HG03439 (cell line): ENCODE measurements around the gene RALY.

Source experiments
- ATAC-seq: cut with Tn5 transposase; IDR thresholded peaks from one replicate; pipeline ENCODE4 v1.9.1; 2021; ENCODE audit warnings: mild to moderate bottlenecking, moderate library complexity; ENCODE audit not compliant: unreplicated experiment

RALY gene

GRCh38 chr20:34075647-34076046 is 81.9 kb downstream of the RALY start:
- ATAC-seq = no peak

GRCh38 chr20:34076952-34077351 is 83.2 kb downstream of the RALY start:
- ATAC-seq = no peak

- ATAC-seq = no peak
Measured at GRCh38 chr20:34078540-34078939, 84.8 kb downstream of the RALY start.

GRCh38 chr20:34079818-34080217 is 86.1 kb downstream of the RALY start:
- no peak for ATAC-seq

GRCh38 chr20:34082232-34082887 is 88.6 kb downstream of the RALY start:
- no peak for ATAC-seq

GRCh38 chr20:34083137-34083536 is 89.4 kb downstream of the RALY start:
- ATAC-seq = no peak

- no peak for ATAC-seq
Measured at GRCh38 chr20:34083781-34084180, 90.1 kb downstream of the RALY start.

- no peak for ATAC-seq
Measured at GRCh38 chr20:34084227-34084923, 90.7 kb downstream of the RALY start.

- ATAC-seq = no peak
Measured at GRCh38 chr20:34085544-34086040, 91.9 kb downstream of the RALY start.

- no peak for ATAC-seq
Measured at GRCh38 chr20:34088305-34089174, 94.8 kb downstream of the RALY start.

GRCh38 chr20:34089175-34089479 is 95.4 kb downstream of the RALY start:
- no peak for ATAC-seq

- ATAC-seq = no peak
Measured at GRCh38 chr20:34089655-34090345, 96.1 kb downstream of the RALY start.

GRCh38 chr20:34090645-34091044 is 96.9 kb downstream of the RALY start:
- no peak for ATAC-seq

- no peak for ATAC-seq
Measured at GRCh38 chr20:34091637-34092200, 98.0 kb downstream of the RALY start.

- no peak for ATAC-seq
Measured at GRCh38 chr20:34093895-34094294, 100.2 kb downstream of the RALY start.

GRCh38 chr20:34095825-34096224 is 102.1 kb downstream of the RALY start:
- no peak for ATAC-seq

- no peak for ATAC-seq
Measured at GRCh38 chr20:34096699-34097444, 103.2 kb downstream of the RALY start.

GRCh38 chr20:34098570-34098969 is 104.9 kb downstream of the RALY start:
- ATAC-seq = no peak

GRCh38 chr20:34099675-34100074 is 106.0 kb downstream of the RALY start:
- no peak for ATAC-seq

GRCh38 chr20:34100576-34100975 is 106.9 kb downstream of the RALY start:
- ATAC-seq = no peak
